HG03460 (cell line): ENCODE measurements around the gene TNXB.
"Not testable (repeated sequence)": the region's sequence is repeated elsewhere in the genome, so short reads cannot be mapped to it uniquely, and the experiment has no call there.

Experiments
- ATAC-seq: cut with Tn5 transposase; IDR thresholded peaks from one replicate; pipeline ENCODE4 v1.9.1; 2021; ENCODE audit not compliant: unreplicated experiment

TNXB gene

GRCh38 chr6:32068867-32069266, 40.3 kb downstream of the TNXB start:
- no peak for ATAC-seq

DNA sequence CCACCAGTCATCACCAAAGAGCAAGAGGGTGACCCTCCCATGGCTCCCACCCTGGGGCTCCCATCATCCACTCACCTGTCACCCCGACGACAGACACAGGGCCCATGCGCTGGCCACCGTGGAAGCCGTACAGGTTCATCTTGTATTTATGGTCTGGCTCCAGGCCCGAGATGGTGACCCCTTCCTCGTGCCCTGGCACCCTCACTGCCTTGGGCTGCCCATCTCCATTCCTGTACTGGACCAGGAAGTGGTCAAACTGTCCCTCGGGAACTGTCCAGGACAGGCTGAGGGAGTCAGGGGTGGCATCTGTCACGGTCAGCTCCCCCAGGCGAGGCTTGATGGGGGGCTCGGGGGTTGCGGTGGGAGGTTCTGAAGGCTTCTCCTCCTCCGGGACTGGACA, 40.8 kb downstream of the TNXB start:
- not testable (repeated sequence) for ATAC-seq

- not testable (repeated sequence) for ATAC-seq
Measured at GRCh38 chr6:32067521-32067920, 41.6 kb downstream of the TNXB start.

- ATAC-seq, result no peak
Measured at GRCh38 chr6:32064706-32065105, 44.4 kb downstream of the TNXB start.

- no peak for ATAC-seq
Measured at GRCh38 chr6:32060966-32061655, 48.0 kb downstream of the TNXB start.

DNA sequence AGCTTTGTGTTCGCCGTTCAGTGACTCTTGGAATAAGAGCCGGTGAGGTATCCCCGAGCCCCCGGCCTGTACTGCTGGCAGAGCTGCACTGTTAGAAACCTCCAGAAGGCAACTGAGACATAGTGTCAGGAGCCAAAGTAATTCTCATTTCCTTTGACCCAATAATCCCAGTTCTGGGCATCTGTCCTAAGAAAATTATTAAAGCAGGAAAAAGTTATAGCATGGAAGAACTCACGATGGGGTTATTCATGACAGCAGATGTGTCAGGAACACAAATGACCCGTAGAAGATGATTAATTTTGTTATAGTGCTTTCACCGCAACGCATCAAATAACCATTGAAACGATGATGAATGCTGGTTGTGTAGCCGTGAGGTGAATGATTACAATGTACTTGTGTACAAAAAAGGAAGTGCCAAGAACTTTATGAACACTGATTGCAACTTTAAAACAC, 50.6 kb downstream of the TNXB start:
- no peak for ATAC-seq

- ATAC-seq, result no peak
Measured at GRCh38 chr6:32057966-32058365, 51.2 kb downstream of the TNXB start.

GRCh38 chr6:32056254-32056653, 52.9 kb downstream of the TNXB start:
- no peak for ATAC-seq

DNA sequence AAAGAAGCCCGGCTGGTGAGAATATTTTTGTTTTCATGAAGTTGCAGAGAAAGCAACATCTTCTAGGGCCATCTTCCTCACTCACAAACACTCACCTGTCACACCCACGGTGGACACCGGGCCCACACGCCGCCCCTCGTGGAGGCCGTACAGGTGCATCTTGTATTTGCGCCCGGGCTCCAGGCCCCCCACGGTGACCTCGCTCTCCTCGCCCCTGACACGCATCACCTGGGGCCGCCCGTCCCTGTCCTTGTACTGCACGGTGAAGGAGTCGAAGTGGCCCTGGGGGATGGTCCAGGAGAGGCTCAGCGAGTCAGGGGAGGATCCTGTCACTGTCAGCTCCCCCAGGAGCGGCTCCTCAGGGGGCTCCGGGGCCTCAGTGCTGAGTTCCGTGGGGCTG, 53.4 kb downstream of the TNXB start:
- not testable (repeated sequence) for ATAC-seq

DNA sequence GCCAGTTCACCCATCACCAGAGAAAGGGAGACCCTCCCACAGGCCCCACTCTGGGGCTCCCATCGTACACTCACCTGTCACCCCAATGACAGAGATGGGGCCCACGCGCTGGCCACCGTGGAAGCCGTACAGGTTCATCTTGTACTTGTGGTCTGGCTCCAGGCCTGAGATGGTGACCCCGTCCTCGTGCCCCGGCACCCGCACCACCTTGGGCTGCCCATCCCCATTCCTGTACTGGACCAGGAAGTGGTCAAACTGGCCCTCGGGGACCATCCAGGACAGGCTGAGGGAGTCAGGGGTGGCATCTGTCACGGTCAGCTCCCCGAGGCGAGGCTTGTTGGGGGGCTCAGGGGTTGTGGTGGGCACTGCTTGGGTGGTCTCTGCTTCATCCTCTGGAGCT, 55.8 kb downstream of the TNXB start:
- not testable (repeated sequence) for ATAC-seq

DNA sequence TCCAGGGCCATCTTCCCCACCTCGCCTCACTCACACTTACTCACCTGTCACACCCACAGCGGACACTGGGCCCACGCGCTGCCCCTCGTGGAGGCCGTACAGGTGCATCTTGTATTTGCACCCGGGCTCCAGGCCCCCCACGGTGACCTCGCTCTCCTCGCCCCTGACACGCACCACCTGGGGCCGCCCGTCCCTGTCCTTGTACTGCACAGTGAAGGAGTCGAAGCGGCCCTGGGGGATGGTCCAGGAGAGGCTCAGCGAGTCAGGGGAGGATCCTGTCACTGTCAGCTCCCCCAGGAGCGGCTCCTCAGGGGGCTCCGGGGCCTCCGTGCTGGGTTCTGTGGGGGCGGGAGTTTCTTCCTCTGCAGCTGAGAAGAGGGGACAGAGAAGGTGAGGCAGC, 56.5 kb downstream of the TNXB start:
- not testable (repeated sequence) for ATAC-seq

DNA sequence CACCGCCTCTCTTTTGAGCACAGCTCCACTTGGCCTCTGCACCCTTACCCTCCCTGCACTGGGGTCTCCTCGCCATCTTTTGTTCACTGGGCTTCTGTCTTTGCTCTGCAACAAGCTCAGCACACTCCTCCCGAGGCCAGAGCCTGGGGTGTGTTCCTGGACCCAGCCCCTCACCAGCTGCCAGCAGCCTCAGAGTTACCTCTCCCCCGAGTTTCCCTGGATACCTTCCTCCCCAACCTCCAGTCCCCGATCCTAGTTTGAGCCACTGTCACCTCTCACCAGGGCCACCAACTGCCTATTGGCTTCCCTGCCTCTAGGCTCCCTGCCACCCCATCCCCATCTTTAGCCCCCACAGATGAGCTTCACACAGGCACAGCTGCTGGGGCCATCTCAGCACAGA, 58.6 kb downstream of the TNXB start:
- no peak for ATAC-seq

- ATAC-seq, result not testable (repeated sequence)
Measured at GRCh38 chr6:32049736-32050135, 59.4 kb downstream of the TNXB start.

DNA sequence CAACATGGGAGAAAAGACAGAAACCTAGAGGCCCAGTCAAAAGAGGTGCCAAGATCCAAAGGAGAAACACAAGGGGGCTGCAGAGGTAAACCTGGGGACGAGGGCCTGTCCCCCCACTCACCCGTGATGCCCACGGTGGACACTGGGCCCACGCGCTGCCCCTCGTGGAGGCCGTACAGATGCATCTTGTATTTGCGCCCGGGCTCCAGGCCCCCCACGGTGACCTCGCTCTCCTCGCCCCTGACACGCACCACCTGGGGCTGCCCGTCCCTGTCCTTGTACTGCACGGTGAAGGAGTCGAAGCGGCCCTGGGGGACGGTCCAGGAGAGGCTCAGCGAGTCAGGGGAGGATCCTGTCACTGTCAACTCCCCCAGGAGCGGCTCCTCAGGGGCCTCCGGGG, 60.0 kb downstream of the TNXB start:
- not testable (repeated sequence) for ATAC-seq

GRCh38 chr6:32047855-32048766, 61.0 kb downstream of the TNXB start:
- ATAC-seq, result no peak

DNA sequence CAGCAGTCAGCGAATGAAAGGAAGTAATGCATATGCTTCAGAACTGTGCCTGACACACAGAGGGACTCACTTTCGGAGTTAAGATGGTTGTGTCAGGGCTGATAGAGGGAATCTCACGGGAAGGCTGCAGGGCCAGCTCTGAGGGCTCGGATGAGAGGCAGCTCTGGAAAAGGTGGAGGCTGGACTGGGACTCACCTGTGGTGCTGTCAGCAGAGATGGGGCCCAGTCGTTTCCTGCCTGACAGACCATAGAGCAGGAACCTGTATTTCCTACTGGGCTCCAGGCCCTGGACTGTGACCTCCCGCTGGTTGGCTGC, 61.6 kb downstream of the TNXB start:
- ATAC-seq, result no peak

- ATAC-seq, result no peak
Measured at GRCh38 chr6:32047084-32047478, 62.1 kb downstream of the TNXB start.

- ATAC-seq, result no peak
Measured at GRCh38 chr6:32046450-32047083, 62.6 kb downstream of the TNXB start.

DNA sequence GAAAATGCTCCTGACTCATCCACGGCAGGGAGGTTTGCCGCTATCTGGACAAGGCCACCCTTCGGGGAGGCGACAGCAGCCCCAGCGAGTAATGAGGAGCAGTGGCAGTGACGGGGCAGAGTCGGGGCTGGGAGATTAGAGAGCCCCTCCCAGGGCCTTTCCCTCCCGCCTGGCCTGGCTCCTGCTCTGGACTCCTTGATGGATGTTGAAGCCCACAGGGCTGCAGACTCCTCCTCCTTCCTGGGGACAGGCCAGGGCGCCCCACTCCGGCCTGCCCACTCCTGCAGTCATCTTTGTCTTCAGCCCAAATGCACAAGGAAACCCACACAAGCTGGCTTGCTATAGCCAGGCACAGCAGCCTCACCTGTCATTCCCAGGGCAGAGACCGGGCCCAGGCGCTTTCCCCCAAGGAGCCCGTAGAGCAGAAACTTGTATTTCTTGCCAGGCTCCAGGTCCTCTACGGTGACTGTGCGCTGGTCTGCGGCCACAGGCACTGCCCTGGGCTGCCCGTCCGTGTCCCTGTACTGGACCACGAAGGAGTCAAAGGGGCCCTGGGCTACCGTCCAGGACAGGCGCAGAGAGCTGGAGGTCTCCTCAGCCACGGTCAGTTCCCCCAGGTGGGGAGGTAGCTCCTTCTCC, 63.2 kb downstream of the TNXB start:
- ATAC-seq, result no peak

DNA sequence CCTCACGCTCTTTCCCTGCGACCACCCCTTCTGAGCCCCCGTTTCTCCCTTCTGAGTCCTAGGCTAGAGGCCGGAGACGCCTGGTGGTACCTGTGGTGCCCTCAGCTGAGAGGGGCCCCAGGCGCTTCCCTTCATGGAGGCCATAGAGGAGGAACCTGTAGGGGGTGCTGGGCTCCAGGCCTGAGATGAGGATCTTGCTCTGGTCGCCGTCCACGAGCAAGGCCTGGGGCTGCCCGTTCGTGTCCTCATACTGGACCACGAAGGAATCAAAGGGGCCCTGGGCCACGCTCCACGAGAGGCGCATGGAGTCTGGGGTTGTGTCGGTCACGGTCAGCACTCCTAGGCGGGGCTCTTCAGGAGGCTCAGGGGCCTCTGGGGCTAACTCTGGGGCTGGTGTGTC, 64.2 kb downstream of the TNXB start:
- ATAC-seq, result not testable (repeated sequence)
